Activated CD4-positive, alpha-beta T cell treated with anti-CD3 and anti-CD28 coated beads, Interleukin-10, Interleukin-2, amounts not matched to agents 100 ng/mL and 50 ng/mL, durations not matched to agents 16 hours and 8 hours (primary cell): ENCODE data around the gene FBXL14.

Experiments used
- DNase-seq: peaks from one replicate; pipeline ENCODE4 v3.0.0-alpha.2; 2020

FBXL14 gene

DNA sequence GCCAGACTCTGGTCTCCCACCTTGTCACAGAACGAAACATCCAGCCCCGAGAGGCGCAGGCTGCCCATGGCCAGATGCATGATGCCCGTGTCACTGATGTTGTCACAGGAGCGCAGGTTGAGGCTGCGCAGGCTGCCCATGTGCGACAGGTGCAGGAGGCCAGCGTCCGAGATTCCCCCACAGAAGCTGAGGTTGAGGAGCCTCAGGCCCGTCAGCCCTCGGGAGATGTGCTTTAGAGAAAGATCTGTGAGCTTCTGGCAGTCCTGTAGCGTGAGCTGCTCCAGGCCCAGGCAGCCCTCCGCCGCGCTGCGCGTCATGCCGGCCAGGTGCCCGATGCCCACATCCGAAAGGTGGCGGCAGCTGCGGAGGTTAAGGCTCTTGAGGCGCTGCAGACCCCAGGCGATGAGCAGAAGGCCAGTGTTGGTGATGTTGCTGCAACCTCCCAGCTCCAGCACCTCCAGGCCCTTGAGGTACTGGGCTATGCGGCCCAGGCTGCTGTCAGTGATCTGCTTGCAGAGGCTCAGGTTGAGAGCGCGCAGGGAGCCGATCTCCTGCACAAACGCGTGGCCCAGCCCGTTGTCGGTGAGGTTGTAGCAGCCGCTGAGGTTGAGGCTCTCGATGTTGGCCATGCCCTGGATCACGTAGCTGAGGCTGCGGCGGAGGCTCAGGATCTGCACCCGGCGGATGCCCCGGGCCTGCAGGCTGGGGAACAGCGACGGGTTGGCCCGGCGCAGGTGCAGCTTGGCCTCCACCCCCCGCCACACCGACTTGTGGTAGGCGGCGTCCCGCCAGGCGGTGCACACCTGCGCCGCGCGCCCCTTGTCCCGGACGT is 991 bp downstream of the FBXL14 start:
- peak; percentile 54 for DNase-seq

DNA sequence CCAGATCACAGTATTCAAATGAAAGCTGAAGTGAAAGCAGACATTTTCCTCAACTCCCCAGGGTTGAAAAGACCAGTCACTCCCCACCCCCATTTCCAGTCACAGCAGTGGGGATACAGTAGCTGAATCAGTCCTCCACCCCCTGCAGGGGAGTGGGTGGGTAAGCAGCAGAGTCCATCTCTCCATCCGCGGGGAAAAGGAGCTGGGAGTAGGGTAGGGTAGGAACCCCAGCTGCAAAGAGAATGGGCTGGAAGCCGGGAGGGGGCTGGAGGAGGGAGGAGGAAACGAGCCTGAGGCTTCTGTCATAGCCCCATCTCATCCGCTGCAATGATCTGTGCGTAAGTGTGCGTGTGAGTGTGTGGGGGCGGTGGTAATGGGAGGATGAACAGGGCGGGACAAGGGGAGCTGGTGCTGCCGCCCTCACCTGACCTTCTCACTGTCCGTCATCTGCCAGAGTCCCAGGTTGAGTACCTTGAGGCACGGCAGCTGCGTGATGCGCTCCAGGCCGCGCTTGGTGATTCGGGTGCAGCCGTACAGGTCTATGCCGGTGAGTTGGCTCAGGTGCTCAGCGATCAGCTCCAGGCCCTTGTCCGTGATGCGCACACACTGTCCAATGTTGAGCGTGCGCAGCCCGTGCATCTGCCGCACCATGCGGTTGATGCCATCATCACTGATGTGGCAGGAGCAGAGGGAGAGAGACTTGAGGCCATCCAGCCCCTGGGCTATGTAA is 1.8 kb downstream of the FBXL14 start:
- peak; percentile 79 for DNase-seq

DNA sequence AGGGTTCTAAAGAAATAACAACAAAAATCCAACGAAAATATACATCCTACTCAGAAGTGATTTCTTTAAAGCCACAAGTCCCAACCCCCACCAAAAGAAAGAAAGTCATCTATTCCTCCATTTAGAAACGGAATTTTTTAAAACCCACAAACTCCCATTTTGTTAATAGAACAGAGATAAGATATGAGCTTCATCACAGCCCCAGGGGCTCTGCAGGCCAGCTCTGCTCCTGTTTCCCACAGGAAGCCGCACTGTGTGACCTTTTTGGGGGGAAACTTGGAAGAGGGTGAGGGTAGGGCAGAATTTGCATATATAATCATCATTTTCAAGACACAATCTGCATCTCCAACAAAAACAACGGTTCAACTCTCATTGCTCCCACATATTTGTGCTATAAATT is 2.8 kb downstream of the FBXL14 start:
- no peak for DNase-seq

DNA sequence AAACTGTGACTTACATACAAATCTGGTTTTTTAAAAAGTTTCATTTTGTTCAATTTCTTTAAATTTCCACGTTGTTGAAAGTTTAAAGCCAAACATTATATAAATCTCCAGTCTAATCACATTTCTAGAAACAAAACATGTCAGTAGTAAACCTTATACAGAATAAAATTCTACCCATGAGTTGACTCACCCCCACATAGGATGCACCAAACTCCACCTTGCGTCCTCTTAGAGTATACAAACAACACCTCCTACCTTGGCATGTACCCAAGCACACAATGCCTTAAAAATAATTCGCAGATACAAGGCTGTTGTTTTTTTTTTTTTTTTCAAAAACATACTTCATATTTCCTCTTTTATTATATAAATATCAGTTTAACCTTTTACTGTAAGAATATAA is 3.3 kb downstream of the FBXL14 start:
- peak; percentile 60 for DNase-seq

DNA sequence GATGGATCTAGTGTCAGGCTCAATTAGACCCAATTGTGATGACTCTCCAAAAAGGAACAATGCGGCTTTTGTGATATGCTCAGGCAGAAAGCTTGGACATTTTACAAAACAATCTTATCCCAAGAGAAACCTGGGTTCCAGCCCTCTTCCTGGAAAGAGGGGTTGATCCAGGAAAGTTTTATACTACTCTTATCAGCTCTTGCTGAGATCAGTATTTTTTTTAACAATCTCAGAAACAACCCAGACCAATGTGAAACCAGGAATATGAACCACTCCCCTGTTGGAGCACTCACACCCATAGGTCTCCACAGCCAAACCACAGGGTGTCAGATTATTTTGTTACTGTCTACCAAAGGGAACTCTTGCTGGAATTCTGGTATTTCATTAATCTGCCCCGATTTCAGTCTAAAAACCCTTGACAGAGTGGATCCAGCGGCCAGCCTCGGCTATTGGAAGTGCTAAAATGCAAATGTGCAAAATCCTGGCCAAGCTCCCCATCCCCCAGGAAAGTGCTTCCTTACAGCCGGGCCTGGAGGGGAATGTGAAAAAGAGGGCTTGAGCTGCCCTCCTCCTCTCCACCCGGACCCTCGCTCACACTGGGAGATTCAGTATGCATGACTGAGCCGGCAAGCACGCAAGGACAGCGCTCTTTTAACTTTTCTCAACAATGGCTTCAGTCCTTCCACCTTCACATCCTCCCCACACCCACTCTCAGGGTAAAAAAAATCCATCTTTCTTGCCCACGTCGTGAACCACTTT is 4.0 kb downstream of the FBXL14 start:
- DNase-seq, result no peak

DNA sequence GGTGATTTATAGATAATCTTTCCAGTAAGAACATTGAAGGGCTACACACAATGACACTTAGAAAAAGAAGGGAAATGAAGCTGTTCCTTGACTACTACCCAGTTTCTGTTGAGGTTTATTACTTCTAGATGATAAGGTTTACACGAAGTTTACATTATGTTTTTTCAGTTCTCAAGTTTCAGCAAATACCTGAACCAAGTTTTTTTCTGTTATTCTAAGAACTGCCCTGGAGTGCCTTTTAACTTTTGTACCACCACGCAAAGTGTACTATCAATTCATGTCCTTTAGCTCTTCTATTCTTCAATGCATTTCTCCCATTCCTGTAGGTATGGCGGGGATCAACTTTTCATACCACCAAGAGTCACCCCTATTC is 5.8 kb downstream of the FBXL14 start:
- no peak for DNase-seq

DNA sequence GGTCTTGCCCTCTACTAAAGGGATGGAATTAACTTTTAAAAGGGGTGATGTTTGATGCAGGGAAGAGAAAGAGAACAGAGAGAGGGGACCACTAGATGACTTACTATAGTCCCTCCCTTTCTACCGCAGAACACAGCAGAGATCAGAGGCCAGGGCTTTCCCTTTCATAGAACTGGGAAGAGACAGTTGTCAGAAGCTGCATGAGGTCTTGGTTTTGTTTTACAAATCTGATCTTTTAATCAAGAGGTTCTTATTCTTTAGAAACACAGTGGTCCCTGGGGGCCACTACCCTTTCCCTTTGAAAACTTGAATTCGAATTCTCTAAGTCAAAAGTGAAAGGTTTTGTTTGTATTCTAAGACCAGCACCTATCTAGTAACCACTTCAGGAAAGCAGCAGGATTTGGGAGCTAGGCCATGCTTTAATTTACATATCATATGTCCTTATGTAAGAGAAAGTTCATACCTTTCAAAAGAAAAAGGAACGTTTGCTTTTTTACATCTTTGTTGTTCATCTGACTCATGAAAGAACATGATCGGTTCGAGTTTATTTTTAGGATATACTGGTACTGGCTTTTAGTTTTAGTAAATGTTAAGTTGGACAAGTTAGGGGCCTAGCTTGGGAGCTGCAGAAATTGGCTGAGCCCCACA is 6.3 kb downstream of the FBXL14 start:
- no peak for DNase-seq

DNA sequence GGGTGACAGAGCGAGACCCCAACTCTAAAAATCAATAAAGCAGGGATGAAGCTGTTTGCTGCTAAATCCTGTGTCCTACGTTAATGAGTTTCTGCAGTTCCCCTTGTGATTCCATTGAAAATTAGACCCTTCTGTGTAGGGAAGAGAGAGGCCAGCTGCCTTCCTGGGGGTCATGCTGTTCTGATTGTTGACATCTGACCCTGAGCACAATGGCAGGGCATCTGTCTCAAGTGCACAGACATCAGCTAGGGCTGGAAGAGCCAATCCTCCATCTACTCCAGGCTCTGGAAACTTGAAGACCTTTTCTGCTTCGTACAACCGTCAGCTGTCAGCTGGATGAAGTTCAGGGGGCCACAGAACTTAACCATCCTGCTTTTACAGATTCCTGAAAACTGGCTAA is 10.1 kb downstream of the FBXL14 start:
- no peak for DNase-seq

DNA sequence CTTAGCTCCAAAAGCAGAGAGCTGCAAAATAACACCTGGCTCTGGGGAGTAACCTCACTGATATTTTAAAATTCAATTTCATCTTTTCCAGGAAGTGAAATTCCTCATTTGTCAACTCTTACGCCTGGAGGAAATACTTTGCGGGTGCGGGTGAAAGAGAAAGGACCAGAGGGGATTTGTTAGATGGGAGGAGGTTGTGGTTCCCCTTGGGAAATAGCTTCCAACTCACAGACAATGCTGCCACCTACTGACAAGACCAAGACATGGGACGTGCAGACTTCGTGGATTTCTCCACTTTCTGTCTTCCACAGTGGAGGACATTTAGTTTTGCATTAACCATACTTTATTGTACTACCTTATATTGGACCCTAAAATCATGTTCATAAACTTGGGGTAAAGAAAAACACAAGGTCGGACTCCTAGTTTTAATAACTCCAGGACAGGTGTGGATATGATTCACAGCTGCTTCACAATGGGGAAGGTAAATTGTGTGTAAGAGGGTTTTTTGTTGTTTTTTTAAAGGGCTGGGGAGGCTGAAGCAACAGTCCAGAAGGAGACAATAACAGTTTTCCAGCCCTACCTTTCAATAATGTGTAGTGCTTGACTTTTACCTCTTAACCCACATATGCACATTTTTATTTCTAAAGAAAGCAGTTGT is 10.8 kb downstream of the FBXL14 start:
- peak; percentile 81 for DNase-seq

DNA sequence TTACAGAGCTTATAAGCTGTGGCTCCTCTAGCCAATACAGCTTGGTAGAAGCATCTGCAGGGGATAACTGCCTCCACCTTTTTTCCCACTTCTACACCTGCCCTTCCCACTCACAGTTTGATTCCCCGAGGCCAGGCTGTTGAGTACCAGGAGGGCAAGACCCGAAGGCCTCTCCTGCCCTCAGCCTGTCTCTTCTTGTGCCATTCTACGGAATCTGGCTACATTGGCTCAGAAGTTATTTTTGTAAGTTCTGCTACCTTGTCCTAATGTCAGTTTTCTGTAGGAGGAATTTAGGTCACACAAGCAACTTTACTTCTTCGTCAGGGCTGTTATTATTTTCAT is 11.7 kb downstream of the FBXL14 start:
- no peak for DNase-seq

DNA sequence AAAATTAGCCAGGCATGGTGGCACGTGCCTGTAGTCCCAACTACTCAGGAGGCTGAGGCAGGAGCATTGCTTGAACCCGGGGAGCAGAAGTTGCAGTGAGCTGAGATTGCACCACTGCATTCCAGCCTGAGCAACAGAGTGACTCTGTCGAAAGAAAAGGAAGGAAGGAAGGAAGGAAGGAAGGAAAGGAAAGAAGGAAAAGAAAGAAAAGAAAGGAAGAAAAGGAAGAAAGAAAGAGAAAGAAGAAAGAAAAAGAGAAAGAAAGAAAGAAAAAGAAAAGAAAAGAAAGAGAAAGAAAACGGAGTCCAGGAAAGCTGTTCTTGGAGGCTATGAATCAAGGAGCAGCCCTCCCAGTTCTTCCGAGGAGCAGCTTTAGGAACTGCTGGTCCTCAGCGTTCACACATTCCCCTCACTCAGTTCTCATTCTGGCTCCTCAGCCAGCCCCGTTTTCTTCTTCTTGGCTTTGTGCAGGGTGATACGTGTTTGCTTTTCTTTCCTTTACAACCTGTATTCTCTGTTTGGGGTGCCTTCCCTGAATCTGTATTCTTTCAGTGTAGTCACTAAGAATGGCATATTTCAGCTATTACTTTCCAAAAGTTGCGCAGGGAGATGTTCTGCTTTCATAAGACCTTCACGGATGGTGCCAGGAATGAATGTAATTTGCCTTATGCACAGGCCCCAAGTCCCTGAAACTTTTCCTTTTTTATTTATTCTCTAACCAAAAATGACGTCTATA is 12.2 kb downstream of the FBXL14 start:
- no peak for DNase-seq

DNA sequence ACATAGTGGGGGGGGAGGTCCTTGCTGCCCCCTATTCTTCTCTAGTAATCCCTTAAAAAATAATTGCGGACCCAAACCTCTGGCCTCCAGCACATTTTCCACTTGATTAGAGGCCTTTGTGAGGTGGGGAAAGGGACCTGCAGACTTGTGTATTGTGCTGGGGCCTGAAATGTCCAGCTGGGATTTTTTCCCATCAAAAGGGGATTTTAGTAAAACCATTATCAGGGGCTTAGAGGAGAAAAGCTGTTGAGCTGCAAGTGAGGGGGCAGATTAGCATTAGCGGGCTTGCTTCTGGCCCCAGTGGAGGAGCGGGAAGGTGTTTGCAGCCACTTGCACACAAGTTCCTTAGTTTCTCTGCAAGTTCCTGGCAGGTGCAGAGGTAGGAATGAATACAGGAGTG is 13.9 kb downstream of the FBXL14 start:
- DNase-seq, result no peak

DNA sequence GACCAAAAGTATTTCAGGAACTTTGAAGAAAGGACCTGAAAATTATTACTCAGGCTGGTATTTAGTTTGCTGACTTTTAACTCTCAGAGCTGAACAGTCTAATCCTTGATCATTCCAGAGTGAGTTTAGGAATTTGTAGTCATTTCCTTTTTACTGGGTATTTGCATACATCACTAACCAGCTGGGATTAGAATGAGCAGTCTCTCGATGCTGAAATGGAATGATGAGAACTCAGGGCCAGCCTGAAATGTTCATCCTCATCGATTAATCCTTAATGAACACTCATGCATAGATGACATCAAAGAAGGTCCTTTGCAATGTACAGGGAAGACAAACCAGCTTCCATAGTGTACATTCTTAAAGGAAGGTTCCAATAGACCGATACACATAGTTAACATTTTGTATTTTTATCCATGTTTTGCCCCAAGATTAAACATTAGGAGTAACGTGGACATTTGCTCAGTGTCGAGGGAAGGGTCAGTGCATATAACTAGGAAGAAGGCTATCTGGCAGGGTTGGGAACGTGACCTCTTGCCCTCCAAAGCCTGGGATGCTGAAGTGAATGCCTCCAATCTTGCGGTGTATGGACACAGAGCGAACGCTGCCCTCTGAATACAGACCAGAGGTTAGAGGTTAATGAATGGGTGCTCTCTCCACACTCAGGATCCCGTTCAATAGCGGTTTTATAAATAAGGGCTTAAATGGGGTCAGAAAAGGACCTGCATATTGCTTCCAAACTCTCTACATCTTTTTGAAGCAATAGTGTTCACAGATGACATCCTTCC is 14.5 kb downstream of the FBXL14 start:
- DNase-seq, result no peak

DNA sequence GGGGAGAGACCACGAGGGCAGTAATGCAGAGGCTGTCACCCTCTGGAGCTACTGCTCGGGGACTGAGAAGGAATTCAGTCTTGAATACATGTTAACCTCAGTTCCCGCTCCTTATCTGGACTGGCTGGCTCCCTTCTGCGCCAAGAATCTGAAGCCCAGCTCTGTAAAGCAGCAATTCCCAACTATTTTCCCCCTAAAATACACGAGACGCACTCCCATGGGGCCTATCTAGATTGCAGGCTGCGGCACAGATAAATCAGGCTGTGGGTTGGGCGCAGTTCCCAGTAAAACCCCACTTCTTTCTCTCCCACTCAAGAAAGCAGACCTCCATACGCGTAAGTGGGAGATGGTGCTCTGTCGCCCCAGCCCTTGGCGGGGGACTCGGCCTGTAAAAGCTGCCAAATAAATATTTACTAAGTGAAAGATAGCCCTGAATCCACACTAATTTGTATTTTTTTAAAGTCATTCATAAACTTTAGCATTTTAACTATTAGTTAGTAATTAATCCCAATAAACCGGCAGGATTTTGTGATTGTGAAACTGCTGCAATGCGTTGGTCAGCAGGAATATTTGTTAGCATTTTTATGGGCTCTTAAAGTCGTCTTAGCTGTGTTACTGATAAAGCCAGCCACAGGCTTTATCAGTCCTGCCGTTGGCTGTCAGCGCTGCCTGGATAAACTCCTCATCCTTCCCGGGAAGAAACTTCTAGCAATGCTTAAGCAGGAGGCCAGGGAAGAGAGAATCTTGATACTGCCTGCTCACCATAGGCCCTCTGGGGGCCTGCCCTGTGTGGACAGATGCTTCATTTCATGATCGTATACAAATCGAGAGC is 17.8 kb downstream of the FBXL14 start:
- DNase-seq, result no peak

DNA sequence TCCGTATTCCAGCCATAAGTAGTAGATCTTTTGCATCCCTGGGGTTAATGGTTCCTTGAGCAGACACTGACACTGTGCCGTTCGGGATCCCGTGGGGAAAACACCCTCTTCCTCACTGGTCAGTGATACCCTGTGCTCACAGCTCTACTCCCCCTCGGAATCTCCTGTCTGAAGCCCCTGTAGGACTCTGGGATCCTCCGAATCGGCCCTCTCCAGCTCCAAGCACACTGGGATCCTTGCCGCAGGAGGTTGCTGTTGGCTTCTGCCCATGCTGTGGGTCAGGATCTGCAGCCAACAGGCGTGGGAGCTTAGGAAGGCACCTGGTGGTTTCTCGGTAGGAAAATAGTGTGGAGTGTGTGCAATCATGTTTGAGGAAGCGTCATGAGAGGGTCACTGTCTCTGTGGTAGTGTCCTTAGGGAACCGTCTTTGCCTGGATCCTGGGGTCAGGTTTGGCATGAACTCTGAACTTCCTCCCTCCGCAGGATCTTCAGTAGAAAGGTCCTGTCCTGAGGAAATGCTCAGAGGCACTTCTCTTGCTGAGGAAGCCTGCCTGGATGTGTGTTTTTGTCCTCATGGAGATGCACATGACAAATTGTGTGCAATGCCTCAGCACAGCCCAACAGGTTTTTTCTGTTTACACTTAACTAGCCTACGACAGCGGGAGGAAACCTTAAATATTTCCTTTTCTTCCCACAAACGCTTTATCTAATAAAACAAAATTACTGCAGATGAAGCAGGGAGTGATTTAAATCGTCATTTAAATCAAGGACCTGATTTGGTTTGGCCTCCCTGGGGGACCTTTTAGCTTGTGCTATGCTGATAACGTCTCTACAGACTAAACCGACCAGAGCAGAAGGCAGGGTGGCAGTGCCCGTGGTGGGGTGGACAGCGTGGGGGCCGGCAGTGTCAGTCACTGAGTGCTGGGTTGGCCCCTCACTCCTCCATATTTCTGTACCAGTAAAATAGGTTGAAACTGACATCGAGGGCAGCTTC is 18.7 kb downstream of the FBXL14 start:
- no peak for DNase-seq

DNA sequence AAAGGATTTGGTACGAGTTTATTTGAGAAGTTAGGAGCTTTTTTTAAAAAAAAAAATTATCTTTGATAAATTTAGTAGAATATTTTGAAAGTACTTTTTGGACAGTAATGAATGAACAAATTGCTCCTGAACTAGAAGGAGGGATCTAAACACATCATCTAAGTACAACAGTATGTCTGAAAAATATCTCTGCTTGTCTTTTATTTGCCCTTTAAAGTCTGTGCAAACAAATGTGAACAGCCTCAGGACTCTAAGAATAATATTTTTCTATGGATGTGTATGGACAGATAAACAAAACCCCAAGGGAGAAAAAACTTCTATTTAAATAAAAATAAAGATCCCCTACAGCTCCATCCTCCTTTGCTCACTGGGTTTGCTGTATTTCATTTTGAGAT is 19.5 kb downstream of the FBXL14 start:
- no peak for DNase-seq

DNA sequence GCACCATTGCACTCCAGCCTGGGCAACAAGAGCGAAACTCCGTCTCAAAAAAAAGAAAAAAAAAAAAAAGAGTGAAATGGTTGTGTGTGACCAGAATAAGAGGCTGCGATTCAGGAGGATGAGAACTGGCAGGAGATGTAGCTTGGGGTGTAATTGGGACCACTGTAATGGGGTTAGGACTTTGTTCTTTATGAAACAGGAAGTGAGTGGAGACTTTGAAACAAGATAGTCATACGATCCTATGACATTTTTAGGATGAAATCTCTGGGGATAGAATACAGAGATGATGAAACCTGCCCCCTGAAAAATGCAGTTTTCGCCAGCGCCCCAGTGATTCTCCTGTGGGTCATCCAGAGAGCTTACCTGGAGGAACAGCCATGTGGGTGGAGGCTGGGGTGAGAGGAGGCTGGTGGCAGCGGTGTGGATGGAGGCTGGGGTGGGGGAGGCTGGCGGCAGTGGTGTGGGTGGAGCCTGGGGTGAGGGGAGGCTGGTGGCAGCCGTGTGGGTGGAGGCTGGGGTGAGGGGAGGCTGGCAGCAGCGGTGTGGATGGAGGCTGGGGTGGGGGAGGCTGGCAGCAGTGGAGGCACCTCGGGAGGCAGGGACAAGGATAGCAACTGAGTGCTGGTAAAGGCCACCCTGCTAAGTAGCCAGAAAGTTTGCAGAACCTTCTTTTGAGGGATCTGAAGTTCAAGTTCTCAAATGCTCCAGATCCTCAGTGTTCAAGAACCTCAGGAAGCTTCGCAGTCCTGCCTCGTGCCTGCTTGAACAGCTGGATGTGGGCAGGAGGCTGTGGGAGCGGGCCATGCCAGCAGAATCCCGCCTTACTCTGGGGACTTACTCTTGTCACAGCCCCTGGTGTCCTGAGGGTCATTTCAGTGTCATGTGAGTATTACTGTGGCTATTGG is 20.2 kb downstream of the FBXL14 start:
- no peak for DNase-seq

DNA sequence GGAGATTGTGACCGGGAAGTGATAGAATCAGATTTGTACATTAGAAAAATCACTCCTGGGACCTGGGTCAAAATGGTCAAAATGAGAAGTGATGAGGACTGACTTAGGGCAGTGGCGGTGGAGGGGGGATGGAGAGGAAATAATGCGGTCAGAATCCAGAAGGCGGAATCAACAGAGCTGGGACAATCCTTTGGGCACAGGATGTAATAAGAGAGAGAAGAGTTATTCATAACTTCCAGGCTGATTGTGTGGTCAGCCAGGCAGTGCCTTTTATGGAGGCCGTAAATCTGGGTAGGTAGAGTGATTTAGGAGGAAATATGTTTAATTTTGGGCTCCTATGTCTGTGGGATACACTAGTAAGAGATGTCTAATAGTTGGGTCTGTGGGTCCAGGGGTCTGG is 21.6 kb downstream of the FBXL14 start:
- DNase-seq, result no peak
